Chondrocyte (in vitro differentiated cells): ENCODE results near the gene SCYL1. TPM values are rescaled to one million over a fixed set of nuclear protein-coding genes. Genes with fewer than 3 reads are reported as not detected.

Source experiments
- DNase-seq: peaks from one replicate; pipeline ENCODE4 v3.0.0; 2021; ENCODE audit warnings: mixed read lengths, low spot score
- H3K27ac Mint-ChIP-seq: one replicate; pipeline ENCODE4 v1.8.0; 2021; ENCODE audit warnings: mild to moderate bottlenecking, moderate library complexity, mixed read lengths; ENCODE audit not compliant: unreplicated experiment
- H3K27me3 Mint-ChIP-seq: 2 replicates; pipeline ENCODE4 v1.8.0; 2021; ENCODE audit warnings: low read depth, mixed read lengths
- H3K36me3 Mint-ChIP-seq: 2 replicates; pipeline ENCODE4 v1.8.0; 2021; ENCODE audit warnings: low read depth, mixed read lengths
- H3K4me1 Mint-ChIP-seq: 2 replicates; pipeline ENCODE4 v1.8.0; 2021; ENCODE audit warnings: low read depth, mild to moderate bottlenecking, mixed read lengths
- H3K4me3 Mint-ChIP-seq: one replicate; pipeline ENCODE4 v1.8.0; 2021; ENCODE audit warnings: mild to moderate bottlenecking, moderate library complexity, mixed read lengths; ENCODE audit not compliant: unreplicated experiment
- H3K9me3 Mint-ChIP-seq: 2 replicates; pipeline ENCODE4 v1.8.0; 2021; ENCODE audit warnings: low read depth, mixed read lengths
- total RNA-seq: library from RNA; stranded (reverse); gene quantifications from 3 replicates; pipeline ENCODE4 v1.2.1, GENCODE V29; 2021
- TF ChIP-seq, protein P1 (sequence below): fragments of 200-600 bp; sonication (generic); IDR thresholded peaks from 2 replicates; pipeline ENCODE4 v1.5.0; 2021; ENCODE audit warnings: antibody characterized with exemption, mild to moderate bottlenecking, moderate library complexity

Gene SCYL1
- total RNA-seq, 1 donor from 2014 or later = 108 TPM

DNA sequence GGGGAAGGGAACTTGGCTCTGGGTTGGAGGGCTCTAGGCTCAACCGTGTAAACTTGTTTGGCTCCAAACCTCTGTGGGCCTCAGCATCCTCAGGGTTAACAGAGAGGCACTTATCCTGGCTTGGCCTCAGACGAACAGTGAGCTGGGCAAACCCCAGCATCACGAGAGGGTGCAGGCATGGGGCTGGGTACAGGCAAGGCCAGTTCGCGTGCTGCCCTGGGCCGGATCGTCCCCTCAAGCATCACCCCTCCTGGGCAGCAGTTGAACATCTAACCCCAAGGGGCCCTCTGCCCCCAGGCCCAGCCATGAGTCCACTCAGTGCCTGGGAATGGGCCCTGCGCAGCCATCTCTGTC is 52.9 kb downstream of the SCYL1 start:
- Mint-ChIP-seq H3K4me1 (peaks cover 46% of the 10 kb centered on the region), H3K36me3 (peaks cover 14% of the 10 kb centered on the region), H3K27me3 (no peaks in the 10 kb centered on the region), H3K27ac (peak overlapping the region; percentile 54), H3K9me3 (no peaks in the 10 kb centered on the region), H3K4me3 (peak overlapping the region; percentile 83)
- TF ChIP-seq, protein P1, sequence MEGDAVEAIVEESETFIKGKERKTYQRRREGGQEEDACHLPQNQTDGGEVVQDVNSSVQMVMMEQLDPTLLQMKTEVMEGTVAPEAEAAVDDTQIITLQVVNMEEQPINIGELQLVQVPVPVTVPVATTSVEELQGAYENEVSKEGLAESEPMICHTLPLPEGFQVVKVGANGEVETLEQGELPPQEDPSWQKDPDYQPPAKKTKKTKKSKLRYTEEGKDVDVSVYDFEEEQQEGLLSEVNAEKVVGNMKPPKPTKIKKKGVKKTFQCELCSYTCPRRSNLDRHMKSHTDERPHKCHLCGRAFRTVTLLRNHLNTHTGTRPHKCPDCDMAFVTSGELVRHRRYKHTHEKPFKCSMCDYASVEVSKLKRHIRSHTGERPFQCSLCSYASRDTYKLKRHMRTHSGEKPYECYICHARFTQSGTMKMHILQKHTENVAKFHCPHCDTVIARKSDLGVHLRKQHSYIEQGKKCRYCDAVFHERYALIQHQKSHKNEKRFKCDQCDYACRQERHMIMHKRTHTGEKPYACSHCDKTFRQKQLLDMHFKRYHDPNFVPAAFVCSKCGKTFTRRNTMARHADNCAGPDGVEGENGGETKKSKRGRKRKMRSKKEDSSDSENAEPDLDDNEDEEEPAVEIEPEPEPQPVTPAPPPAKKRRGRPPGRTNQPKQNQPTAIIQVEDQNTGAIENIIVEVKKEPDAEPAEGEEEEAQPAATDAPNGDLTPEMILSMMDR = no peak
- no peak for DNase-seq

DNA sequence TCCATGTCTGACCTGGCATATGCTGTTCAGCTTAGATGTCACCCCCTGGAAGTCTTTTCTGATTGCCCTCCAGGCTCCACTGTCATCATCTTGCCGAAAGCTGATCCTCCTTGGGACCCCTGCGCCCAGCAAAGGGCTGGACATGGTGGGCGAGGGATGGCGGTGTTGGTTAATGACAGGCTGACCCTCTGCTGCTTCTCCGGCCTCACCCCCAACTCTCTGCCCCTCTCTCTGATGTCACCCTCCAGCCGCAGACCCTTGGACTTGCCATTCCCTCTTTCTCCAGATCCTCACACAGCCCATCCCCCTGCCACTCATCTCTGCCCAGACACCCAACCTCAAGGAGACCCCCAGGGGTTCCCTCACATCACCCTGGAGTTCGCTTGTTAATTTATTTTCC is 53.3 kb downstream of the SCYL1 start:
- Mint-ChIP-seq H3K36me3 (peaks cover 14% of the 10 kb centered on the region), H3K9me3 (no peaks in the 10 kb centered on the region), H3K27ac (no peak overlapping the region), H3K4me3 (peak overlapping the region; percentile 83), H3K4me1 (peaks cover 44% of the 10 kb centered on the region), H3K27me3 (no peaks in the 10 kb centered on the region)
- TF ChIP-seq, protein P1 = no peak
- no peak for DNase-seq

DNA sequence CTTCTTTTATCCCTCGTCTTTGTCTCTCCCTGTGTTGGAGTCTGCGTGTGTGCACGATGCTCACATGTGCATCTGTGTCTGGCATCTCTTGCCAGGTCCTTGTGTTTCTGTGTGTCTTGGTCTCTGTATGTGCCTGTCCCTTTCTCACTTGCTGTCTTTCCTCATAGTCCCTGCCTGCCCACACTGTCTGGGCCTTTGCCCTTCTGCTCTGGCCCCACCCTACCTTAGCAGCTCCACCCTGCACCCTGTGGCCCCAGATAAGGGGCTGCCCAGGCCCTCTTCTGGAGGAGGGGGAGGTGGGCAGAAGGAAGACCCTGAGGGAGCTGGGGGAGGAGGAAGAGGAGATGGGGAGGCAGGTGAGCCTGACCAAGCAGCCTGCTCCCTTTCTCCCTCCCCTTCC is 53.8 kb downstream of the SCYL1 start:
- Mint-ChIP-seq H3K27ac (peak overlapping the region; percentile 11), H3K4me1 (peaks cover 38% of the 10 kb centered on the region), H3K4me3 (no peak overlapping the region), H3K27me3 (no peaks in the 10 kb centered on the region), H3K9me3 (no peaks in the 10 kb centered on the region), H3K36me3 (peaks cover 14% of the 10 kb centered on the region)
- TF ChIP-seq, protein P1 = no peak
- DNase-seq = no peak

DNA sequence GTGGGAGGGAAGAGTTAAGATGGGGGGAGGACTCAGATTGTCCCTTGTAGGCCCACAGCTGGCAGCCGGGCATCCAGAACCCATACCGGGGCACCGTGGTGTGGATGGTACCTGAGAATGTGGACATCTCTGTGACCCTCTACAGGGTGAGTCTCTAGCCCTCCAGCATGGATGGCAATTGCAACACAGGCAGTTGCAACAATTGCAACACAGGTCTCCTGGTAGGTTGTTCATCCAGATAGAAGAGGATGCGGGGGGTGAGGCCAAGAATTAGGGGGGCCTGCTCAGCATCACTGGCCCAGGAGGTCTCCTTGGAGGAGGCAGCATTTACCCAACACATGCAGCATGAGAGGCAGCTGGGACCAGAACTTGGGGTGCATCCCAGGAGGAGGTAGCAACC is 54.4 kb downstream of the SCYL1 start:
- H3K4me1 Mint-ChIP-seq = peaks cover 35% of the 10 kb centered on the region
- TF ChIP-seq, protein P1 = no peak
- no peak for DNase-seq
- no peaks in the 10 kb centered on the region for H3K9me3 Mint-ChIP-seq
- no peak overlapping the region for H3K4me3 Mint-ChIP-seq
- no peaks in the 10 kb centered on the region for H3K27me3 Mint-ChIP-seq
- no peak overlapping the region for H3K27ac Mint-ChIP-seq
- H3K36me3 Mint-ChIP-seq = peaks cover 14% of the 10 kb centered on the region

DNA sequence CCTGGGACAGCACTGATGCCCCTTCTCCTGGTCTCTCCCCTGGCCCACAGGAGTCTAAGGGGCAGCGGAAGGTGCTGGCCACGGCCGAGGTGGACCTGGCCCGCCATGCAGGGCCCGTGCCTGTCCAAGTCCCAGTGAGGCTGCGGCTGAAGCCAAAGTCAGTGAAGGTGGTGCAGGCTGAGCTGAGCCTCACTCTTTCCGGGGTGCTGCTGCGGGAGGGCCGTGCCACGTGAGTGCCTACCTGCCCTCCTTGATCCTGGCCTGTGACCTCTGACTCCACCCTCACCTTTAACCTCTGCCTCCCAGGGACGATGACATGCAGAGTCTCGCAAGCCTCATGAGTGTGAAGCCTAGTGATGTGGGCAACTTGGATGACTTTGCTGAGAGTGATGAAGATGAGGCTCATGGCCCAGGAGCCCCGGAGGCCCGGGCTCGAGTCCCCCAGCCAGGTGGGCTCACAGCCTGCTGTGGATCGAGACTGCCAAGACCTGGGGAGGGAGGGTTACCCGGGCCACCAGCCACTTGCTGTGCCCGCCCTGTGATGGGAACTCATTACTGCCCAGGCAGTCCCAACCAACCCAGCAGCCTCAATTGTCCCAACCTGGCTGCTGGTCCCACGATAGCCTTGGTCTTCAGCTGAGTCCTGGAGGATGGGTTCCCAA is 55.3 kb downstream of the SCYL1 start:
- H3K36me3 Mint-ChIP-seq = peaks cover 14% of the 10 kb centered on the region
- no peaks in the 10 kb centered on the region for H3K9me3 Mint-ChIP-seq
- DNase-seq = no peak
- no peaks in the 10 kb centered on the region for H3K27me3 Mint-ChIP-seq
- H3K4me3 Mint-ChIP-seq = no peak overlapping the region
- no peak overlapping the region for H3K27ac Mint-ChIP-seq
- H3K4me1 Mint-ChIP-seq = peaks cover 29% of the 10 kb centered on the region
- TF ChIP-seq, protein P1 = no peak
